Measurements from ENCODE around the gene CLSTN2. TPM values are rescaled to one million over a fixed set of nuclear protein-coding genes. Genes with fewer than 3 reads are reported as not detected.

Gene CLSTN2
- total RNA-seq, 1 donor from 2014 or later = 0.17 TPM

DNA sequence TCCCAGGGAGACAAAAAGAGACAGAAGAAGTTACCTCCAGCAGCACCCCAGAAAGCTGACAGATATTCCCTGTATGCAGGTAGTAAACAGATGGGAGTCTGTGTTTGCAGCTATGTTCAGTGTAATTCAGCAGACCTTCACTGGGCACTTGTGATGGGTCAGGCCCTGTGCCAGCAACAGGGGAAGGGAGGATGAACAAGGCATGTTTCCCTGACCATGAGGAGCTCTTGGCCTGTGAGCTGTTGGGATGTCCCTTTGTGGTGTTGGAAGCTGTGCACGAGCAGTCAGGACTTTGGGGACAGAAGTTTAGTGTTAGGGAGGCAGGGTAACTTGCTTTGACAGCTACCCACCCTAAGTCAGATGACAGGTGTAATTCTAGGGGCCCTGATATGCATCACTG is 636.9 kb downstream of the CLSTN2 start:
- DNase-seq = no peak

- no peak for DNase-seq
These were observed 637.3 kb downstream of the CLSTN2 start for GRCh38 chr3:140572334-140572733.

- DNase-seq = no peak
These were observed 638.0 kb downstream of the CLSTN2 start for GRCh38 chr3:140573011-140573410.

DNA sequence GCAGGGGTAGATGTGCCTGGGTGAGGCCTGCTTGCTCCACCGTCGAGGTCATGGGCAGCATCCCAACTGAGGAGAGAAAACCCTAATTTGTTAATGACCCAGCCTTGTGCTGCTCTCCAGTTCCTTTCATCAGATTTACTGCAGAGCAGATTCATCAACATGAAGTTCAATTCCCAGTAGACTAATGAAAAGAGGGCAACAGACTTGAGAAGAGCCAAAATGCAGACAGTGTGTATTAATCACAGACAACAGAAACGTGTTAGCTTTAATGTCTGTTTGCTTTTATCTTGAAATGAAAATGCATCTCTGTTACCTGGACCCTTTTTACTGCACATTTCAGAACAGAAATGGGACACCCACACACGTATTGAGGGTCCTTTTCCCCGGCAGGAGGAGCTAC is 639.4 kb downstream of the CLSTN2 start:
- no peak for DNase-seq

DNA sequence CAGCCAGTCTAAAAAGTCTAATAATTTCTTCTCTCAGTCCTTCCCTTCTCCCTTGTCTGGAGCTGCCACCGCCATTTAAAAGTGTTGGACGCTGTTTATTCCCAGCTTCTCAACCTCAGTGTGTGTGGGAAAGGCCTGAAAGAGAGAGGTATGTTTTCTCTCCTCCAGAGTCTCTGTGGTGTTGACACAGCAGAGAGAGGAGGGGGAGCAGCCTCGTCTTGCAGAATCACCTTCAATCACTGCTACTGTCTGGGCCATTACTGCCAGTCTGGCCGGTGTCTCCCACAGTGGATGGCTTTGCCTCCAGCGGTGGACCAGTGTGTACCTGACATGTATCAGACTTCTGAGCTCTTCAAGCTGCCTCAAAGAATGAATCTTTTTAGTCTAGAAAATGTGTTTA is 641.5 kb downstream of the CLSTN2 start:
- no peak for DNase-seq

- no peak for DNase-seq
These were observed 642.9 kb downstream of the CLSTN2 start for GRCh38 chr3:140577911-140578310.

GRCh38 chr3:140579260-140579659 is 644.3 kb downstream of the CLSTN2 start:
- DNase-seq = no peak

DNA sequence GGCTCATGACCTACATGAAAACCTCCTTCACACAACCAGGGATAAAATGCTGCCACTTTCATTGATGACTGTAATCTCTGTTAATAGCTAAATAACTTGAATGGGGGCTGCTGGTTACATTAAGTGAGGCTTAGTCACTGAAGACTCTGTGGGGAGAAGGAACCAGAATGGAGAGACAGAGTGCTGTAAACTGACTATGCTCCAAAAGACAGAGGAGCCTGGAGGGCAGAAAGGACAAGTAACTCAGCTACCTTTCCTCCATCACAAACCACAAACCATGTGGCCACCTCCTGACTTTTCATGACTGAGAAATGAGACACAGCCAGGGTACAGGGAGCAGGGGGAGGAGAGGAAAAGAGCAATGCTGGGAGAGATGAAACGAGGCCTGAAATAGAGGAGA is 645.8 kb downstream of the CLSTN2 start:
- DNase-seq = no peak

DNA sequence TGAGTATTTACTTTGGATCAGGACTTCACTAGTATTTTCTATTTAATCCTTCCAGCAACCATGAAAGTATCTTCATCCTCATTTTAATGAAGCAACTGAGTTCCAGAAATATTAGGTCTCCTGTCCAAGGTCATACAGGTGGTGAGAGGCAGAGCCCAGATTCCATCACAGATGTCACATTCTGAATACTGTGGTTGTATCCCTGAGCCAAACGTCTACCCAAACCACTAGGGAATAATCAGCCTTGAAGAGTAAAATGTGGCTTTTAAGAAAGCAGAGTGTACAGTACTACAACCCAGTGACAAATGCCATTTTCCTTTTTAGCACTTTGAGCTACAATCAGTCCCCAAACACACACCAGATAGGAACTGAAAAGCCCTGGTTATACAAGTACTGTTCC is 649.6 kb downstream of the CLSTN2 start:
- no peak for DNase-seq

DNA sequence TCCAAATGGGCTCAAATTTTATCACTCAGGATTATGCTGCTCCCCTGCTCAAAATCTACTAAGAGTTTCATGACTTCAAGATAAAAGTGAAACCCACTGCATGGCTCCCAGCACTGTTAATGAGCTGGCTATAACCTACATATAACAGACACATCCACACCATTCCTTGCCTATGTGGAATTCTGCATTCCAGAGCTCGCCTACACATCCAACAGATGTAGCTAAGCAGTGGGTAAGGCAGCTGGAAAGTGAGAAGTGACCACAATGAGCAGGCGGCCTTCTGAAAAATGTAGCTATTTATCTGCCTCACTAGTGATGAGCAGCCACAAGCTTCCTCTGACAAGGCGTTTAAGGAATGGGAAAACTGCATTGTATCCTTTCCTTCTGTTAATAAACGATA is 650.8 kb downstream of the CLSTN2 start:
- DNase-seq = no peak

GRCh38 chr3:140586311-140586710 is 651.3 kb downstream of the CLSTN2 start:
- DNase-seq = no peak

DNA sequence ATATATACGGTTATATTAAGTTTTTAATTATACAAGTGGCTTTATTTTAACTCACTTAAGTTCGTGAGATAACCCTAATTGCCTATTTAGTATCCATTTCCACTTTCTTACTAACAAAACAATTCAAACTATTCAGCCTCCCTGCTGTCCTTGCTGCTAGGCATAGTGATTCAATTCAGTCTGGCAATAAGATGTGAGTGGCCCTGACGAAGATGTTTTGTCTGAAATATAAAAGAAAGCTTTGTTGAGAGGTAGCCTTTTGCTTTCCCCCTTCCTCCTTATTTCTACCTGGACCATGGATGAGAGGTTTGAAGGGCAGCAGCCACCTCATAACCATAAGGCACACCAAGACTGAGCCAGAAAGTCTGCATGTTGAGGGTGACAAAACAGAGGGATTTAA is 653.6 kb downstream of the CLSTN2 start:
- no peak for DNase-seq

DNA sequence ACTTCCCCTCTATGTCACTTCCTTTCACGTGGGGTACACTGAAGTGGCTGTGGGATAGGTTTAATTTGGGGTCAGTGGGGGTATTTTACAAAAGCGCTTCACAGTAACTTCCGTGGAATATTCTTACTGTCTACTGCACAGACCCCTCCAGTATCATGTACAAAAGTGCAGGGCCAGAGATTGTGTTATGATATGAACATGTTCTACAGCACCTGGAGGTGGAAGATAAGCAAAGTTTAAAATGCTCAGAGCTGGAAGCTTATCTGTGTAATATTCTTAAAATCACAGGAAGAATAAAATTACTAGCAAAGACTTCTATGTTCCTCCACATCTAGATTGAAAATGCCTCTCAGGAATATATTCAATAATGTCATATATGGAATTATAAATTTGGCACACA is 658.8 kb downstream of the CLSTN2 start:
- DNase-seq = no peak

GRCh38 chr3:140595295-140595694 is 660.3 kb downstream of the CLSTN2 start:
- DNase-seq = no peak

DNA sequence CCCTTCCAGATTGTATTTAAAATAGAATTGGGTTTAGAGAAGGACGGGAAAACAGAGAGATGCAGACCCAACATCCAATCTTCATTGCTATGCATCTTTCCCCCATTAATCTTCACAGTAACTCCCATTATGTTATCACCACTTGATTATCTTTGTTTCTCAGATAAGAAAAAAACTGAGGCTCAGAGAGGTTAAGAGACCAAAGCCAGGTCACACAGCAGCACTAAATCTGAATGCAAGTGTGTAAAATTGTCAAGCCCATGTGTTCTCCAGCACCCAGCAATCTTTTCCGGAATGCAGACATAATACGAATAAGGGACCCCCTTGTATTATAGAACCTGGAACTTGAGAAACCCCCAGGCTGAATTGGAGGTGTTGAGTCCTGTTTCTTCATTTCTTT is 662.4 kb downstream of the CLSTN2 start:
- DNase-seq = no peak

DNA sequence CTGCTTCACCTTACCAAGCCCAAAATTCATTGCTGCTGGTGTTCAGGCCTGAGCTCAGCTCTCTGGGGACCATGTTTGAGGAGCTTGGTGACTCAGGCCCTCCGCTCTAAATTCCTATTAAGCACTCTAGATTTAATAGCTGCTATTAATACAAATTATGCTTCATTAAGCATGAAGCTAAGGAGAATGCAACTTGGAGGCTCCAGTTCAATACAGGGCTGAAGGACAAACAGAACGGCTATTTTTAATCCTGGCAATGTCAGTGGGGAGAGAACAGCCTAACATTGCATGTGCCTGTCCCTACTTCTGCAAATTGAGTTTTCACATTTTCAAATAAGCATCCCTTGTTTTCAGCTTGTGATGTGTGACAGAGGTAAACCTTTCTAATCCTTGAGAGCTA is 662.8 kb downstream of the CLSTN2 start:
- no peak for DNase-seq

DNA sequence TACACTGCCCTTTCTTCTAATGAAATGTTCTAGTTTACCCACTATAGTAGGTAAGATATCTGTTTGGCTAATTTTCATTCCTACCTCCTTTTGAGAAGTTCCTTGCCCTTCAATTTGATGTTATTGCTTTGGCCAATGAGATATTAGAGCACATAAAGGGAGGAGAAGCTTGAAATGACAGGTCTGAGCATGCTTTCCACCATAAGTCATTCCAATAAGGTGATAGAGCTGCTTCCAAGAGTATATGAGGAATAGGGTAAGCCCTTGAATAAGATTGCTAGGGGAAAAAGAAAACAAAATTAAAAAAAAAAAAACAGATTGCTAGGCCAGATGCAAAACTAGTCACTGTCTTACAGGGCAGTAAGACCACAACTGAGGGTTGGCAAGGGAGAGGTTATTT is 664.0 kb downstream of the CLSTN2 start:
- DNase-seq = no peak

DNA sequence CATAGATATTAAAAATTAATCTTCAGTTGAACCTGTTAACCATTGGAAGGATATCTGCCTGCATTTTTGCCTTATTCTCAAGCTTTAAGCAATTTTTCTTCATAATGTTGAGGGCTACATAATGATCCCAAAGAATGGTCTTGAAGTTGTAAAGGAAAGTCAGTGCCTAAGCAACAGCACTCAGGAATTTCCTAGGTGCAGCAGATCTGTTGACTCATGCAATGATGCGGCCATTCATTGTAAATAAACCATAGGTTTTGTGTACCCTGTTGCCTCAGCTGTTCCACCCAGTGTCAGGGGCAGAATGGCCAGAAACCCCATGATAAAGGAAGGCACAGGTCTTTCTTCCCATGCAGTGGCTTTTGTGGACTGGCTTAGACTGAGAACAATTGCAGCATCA is 664.5 kb downstream of the CLSTN2 start:
- DNase-seq = no peak

DNA sequence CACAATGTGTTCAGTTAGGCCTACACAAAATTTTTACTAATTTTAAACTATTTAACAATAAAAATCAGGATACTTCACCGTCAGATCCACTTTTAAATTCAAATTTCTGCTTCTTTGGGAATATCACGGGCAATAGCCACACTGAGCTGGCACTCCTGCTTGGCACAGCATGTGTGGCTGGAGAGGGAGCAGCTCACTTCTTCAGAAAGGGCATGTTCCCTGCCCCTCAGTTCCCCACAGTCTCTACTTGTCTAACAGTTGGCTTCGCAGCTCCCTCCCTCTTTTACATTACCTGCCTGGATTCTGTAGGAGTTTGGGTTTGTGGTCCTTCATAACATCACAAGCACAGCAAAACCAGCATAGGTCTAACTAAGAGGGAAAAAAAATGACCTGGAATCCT is 666.9 kb downstream of the CLSTN2 start:
- DNase-seq = no peak

DNA sequence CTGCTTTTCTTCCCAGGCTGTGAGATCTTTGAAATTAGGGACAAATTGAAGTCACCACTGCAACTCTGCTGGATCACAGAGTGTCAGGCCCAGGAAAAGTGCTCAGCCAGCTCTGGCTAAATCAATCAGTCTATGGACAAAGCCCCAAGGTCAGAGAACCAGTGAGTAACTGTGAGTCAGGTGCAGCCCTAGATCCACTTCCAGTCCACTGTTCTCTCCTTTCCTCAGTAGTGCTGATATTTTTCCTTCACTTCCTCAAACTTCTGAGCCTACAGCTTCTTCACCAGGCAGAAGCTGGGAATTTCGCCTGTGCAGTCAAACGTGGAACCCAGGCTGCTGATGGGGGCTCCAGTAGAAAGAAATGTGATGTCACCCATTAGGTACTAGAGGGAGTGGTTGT is 667.8 kb downstream of the CLSTN2 start:
- no peak for DNase-seq

DNA sequence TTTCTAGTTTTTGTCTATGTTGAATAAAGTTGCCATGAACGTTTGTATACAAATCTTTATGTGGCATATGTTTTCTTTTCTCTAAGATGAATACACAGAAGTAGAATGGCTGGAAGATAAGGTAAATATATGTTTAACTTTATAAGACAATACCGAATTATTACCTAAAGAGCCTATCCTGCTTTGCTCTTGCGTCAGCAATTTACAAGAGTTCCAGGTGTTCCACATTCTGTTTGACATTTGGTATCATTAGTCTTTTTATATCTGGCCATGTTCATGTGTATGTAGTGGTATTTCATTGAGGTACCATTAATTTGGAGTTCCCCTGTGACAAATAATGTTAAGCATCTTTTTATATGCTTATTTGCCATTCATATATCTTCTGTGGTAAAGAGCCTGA is 668.8 kb downstream of the CLSTN2 start:
- DNase-seq = no peak

DNA sequence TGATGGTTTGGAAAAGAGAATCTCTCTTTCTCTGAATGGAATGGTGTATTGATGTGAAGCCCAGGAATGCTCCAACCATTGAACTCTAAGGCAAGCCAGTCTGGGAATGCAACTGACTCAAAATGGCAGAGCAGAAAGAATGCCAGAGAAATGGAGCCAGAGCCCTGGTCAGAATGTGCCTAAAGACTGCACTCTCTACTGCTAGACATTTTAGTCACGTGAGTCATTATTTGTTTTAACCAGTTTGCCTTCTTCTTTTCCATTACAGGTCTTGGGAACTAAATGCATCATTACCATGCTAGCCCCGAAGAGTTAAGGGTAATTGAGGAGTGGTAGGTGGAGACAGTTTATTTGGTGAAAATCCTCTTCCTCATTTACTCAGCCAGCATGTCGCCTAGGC is 675.6 kb downstream of the CLSTN2 start:
- no peak for DNase-seq

- DNase-seq = no peak
These were observed 679.0 kb downstream of the CLSTN2 start for GRCh38 chr3:140614001-140614400.

- no peak for DNase-seq
These were observed 682.1 kb downstream of the CLSTN2 start for GRCh38 chr3:140617135-140617534.

- DNase-seq = no peak
These were observed 691.9 kb downstream of the CLSTN2 start for GRCh38 chr3:140626856-140627255.

Measured in dermis blood vessel endothelial cell (primary cell).